Measurements from ENCODE around the gene LGALS9C.
"Not testable (repeated sequence)": the region's sequence is repeated elsewhere in the genome, so short reads cannot be mapped to it uniquely, and the experiment has no call there.

LGALS9C gene

GRCh38 chr17:18528899-18529500, 52.4 kb downstream of the LGALS9C start:
- not testable (repeated sequence) for DNase-seq (ENCODE audit: low read depth in 2 of 2)

- not testable (repeated sequence) for DNase-seq (ENCODE audit: low read depth in 2 of 2)
These were observed 53.8 kb downstream of the LGALS9C start for GRCh38 chr17:18530405-18530804.

- not testable (repeated sequence) for DNase-seq (ENCODE audit: low read depth in 2 of 2)
These were observed 65.6 kb downstream of the LGALS9C start for GRCh38 chr17:18542234-18542633.

- DNase-seq (ENCODE audit: low read depth in 2 of 2), result not testable (repeated sequence)
These were observed 66.3 kb downstream of the LGALS9C start for GRCh38 chr17:18542907-18543306.

Data from stimulated activated CD4-positive, alpha-beta T cell treated with anti-CD3 and anti-CD28 coated beads, Interleukin-12 subunit alpha, Interleukin-12 subunit beta, amount 100 ng/mL, for 24 hours (primary cell).